HG02642 (cell line): ENCODE data around the gene SLC6A8.
"Not testable (repeated sequence)": the region's sequence is repeated elsewhere in the genome, so short reads cannot be mapped to it uniquely, and the experiment has no call there.

Experiments used
- ATAC-seq: cut with Tn5 transposase; IDR thresholded peaks from one replicate; pipeline ENCODE4 v1.9.1; 2021; ENCODE audit warnings: mild to moderate bottlenecking; ENCODE audit not compliant: unreplicated experiment, poor library complexity

Gene SLC6A8

GRCh38 chrX:153691032-153691827 is 3.5 kb downstream of the SLC6A8 start:
- not testable (repeated sequence) for ATAC-seq

GRCh38 chrX:153692003-153692402 is 4.3 kb downstream of the SLC6A8 start:
- no peak for ATAC-seq

GRCh38 chrX:153692611-153693156 is 5.0 kb downstream of the SLC6A8 start:
- ATAC-seq: no peak

GRCh38 chrX:153693216-153694086 is 5.7 kb downstream of the SLC6A8 start:
- ATAC-seq: no peak

- not testable (repeated sequence) for ATAC-seq
Observed at GRCh38 chrX:153694256-153694655, 6.5 kb downstream of the SLC6A8 start.

GRCh38 chrX:153694687-153695270 is 7.1 kb downstream of the SLC6A8 start:
- no peak for ATAC-seq

GRCh38 chrX:153696100-153696499 is 8.4 kb downstream of the SLC6A8 start:
- no peak for ATAC-seq

GRCh38 chrX:153696538-153696937 is 8.8 kb downstream of the SLC6A8 start:
- ATAC-seq: not testable (repeated sequence)

- not testable (repeated sequence) for ATAC-seq
Observed at GRCh38 chrX:153696986-153697722, 9.4 kb downstream of the SLC6A8 start.

- ATAC-seq: no peak
Observed at GRCh38 chrX:153697924-153698865, 10.5 kb downstream of the SLC6A8 start.

- not testable (repeated sequence) for ATAC-seq
Observed at GRCh38 chrX:153699210-153699783, 11.6 kb downstream of the SLC6A8 start.

- ATAC-seq: not testable (repeated sequence)
Observed at GRCh38 chrX:153699784-153700371, 12.2 kb downstream of the SLC6A8 start.

GRCh38 chrX:153700376-153700945 is 12.7 kb downstream of the SLC6A8 start:
- no peak for ATAC-seq

- no peak for ATAC-seq
Observed at GRCh38 chrX:153700967-153701366, 13.2 kb downstream of the SLC6A8 start.

- ATAC-seq: no peak
Observed at GRCh38 chrX:153701706-153702105, 14.0 kb downstream of the SLC6A8 start.

GRCh38 chrX:153702336-153703035 is 14.8 kb downstream of the SLC6A8 start:
- ATAC-seq: no peak

GRCh38 chrX:153703036-153703370 is 15.3 kb downstream of the SLC6A8 start:
- ATAC-seq: no peak
